Natural killer cell (primary cell): ENCODE results near the gene NEDD4. TPM values are rescaled to one million over a fixed set of nuclear protein-coding genes. Genes with fewer than 3 reads are reported as not detected.
"Not testable (repeated sequence)": the region's sequence is repeated elsewhere in the genome, so short reads cannot be mapped to it uniquely, and the experiment has no call there.

Source experiments
- ATAC-seq, 3 donors: fragments of 150-1000 bp in 2 of 3; fragments of 200-7000 bp in 1 of 3; cut with Tn5 transposase; 1 replicate in 1 of 3; 2 replicates in 2 of 3; pipeline ENCODE4 v1.10.0; 2021; ENCODE audit warnings: mild to moderate bottlenecking in 2 of 3, moderate library complexity in 2 of 3
- DNase-seq, 2 donors: peaks; one replicate each; pipeline versions ENCODE4 v3.0.0 to v3.0.0-alpha.2; 2013 to 2021; ENCODE audit warnings: mixed read lengths in 1 of 2
- H3K27ac ChIP-seq: one replicate; pipeline ENCODE4 v1.5.1; 2013; ENCODE audit warnings: mild to moderate bottlenecking, low read length
- H3K27me3 ChIP-seq: one replicate; pipeline ENCODE4 v1.6.1; 2013; ENCODE audit warnings: low read length; ENCODE audit not compliant: control insufficient read depth, insufficient read depth
- H3K36me3 ChIP-seq: one replicate; pipeline ENCODE4 v1.6.1; 2013; ENCODE audit warnings: low read length; ENCODE audit not compliant: control insufficient read depth, insufficient read depth
- H3K4me1 ChIP-seq: one replicate; pipeline ENCODE4 v1.6.1; 2013; ENCODE audit warnings: low read length; ENCODE audit not compliant: control insufficient read depth, insufficient read depth
- H3K4me3 ChIP-seq: one replicate; pipeline ENCODE4 v1.5.1; 2013; ENCODE audit warnings: low read length
- H3K9me3 ChIP-seq: one replicate; pipeline ENCODE4 v1.6.1; 2013; ENCODE audit warnings: low read length; ENCODE audit not compliant: control insufficient read depth, insufficient read depth
- H3K27ac Mint-ChIP-seq, 2 donors: one replicate each; pipeline ENCODE4 v1.8.0; 2022; ENCODE audit warnings: mild to moderate bottlenecking in 2 of 2, mixed read lengths in 2 of 2, moderate library complexity in 1 of 2
- H3K27me3 Mint-ChIP-seq, 2 donors: one replicate each; pipeline ENCODE4 v1.8.0; 2022; ENCODE audit warnings: low read depth in 2 of 2, mixed read lengths in 2 of 2
- H3K36me3 Mint-ChIP-seq: one replicate; pipeline ENCODE4 v1.8.0; 2022; ENCODE audit warnings: mixed read lengths
- H3K4me1 Mint-ChIP-seq, 2 donors: one replicate each; pipeline ENCODE4 v1.8.0; 2022; ENCODE audit warnings: mixed read lengths in 2 of 2
- H3K4me3 Mint-ChIP-seq: one replicate; pipeline ENCODE4 v1.8.0; 2022; ENCODE audit warnings: mild to moderate bottlenecking, moderate library complexity, mixed read lengths
- H3K9me3 Mint-ChIP-seq, 2 donors: one replicate each; pipeline ENCODE4 v1.8.0; 2022; ENCODE audit warnings: mixed read lengths in 2 of 2
- WGBS: methylation state at CpG from one replicate; pipeline ENCODE4 v1.1.7; 2013; ENCODE audit warnings: missing lambda C conversion rate; ENCODE audit not compliant: insufficient coverage; 5-methylcytosine and 5-hydroxymethylcytosine counted together
- intact Hi-C: fragments of 100-400 bp; cut with micrococcal nuclease; formaldehyde crosslinking; loops from one replicate; pipeline ENCODE4 v1.14.2; 2022
- total RNA-seq, 4 donors: library from RNA; stranded (reverse); fragments of 120-200 nt in 1 of 4; gene quantifications; one replicate each; pipeline versions ENCODE4 v1.2.3 to v1.2.4, GENCODE V29; 2013 to 2022
- TF ChIP-seq, protein P1 (sequence below): fragments of 200-600 bp; IDR thresholded peaks from one replicate; pipeline ENCODE4 v1.8.0; 2022; ENCODE audit warnings: antibody characterized with exemption

Gene NEDD4
- total RNA-seq, 3 donors from 2014 or later (not counting 1 experiment from before 2014, with no cell fraction given), result 6.9 to 9.1 (median 7.8) TPM

DNA sequence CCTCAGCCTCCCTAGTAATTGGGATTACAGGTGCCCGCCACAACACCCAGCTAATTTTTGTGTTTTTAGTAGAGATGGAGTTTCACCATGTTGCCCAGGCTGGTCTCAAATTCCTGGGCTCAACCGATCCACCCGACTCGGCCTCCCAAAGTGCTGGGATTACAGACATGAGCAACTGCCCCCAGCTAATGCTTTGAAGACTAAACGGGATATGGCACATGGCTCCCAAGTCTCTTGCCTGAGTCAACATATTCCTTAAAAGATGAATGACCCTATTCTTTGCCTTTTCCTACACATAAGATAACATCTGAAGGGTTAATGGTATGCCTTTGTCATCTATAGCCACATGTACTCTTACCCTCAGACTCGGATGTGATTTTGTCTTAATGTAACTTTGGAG lies 38.4 kb upstream of the NEDD4 start:
- Mint-ChIP-seq H3K4me1 (peaks cover 7 to 11% of the 10 kb centered on the region in 2 donors), H3K27me3 (peaks cover 14 to 19% of the 10 kb centered on the region in 2 donors), H3K4me3 (no peak overlapping the region), H3K36me3 (no peaks in the 10 kb centered on the region), H3K27ac (no peak overlapping the region), H3K9me3 (no peaks in the 10 kb centered on the region)
- 91% methylated on average over 6 of the region's 6 CpGs for WGBS
- DNase-seq (no peak), ATAC-seq (no peak)
- TF ChIP-seq, protein P1, sequence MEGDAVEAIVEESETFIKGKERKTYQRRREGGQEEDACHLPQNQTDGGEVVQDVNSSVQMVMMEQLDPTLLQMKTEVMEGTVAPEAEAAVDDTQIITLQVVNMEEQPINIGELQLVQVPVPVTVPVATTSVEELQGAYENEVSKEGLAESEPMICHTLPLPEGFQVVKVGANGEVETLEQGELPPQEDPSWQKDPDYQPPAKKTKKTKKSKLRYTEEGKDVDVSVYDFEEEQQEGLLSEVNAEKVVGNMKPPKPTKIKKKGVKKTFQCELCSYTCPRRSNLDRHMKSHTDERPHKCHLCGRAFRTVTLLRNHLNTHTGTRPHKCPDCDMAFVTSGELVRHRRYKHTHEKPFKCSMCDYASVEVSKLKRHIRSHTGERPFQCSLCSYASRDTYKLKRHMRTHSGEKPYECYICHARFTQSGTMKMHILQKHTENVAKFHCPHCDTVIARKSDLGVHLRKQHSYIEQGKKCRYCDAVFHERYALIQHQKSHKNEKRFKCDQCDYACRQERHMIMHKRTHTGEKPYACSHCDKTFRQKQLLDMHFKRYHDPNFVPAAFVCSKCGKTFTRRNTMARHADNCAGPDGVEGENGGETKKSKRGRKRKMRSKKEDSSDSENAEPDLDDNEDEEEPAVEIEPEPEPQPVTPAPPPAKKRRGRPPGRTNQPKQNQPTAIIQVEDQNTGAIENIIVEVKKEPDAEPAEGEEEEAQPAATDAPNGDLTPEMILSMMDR, result no peak
- Histone ChIP-seq H3K9me3 (no peaks in the 10 kb centered on the region), H3K4me1 (no peaks in the 10 kb centered on the region), H3K27me3 (peaks cover 2% of the 10 kb centered on the region), H3K36me3 (no peaks in the 10 kb centered on the region), H3K27ac (no peak overlapping the region), H3K4me3 (no peak overlapping the region)
- intact Hi-C loops, result no loop called here

DNA sequence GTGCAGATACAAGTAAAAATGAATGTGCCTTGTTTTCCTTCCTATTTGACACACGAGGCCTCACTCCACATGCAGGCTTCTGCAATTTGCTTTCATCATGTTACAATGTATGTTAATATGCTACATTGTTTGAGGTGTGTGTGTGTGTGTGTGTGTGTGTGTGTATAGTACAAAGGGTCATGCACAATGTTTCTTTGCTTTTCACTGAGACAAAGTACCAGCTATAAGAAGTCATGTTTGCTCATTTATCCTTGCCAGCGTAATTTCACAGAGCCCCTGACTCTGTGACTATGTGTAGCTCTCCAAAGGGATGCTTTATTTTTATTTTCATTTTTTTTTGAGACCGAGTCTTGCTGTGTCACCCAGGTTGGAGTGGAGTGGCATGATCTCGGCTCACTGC lies 38.0 kb upstream of the NEDD4 start:
- H3K27ac ChIP-seq, result no peak overlapping the region
- H3K27me3 Mint-ChIP-seq, result peaks cover 14 to 18% of the 10 kb centered on the region in 2 donors
- peaks cover 2% of the 10 kb centered on the region for H3K27me3 ChIP-seq
- intact Hi-C loops, result no loop called here
- ATAC-seq (no peak), DNase-seq (no peak)
- H3K9me3 ChIP-seq, result no peaks in the 10 kb centered on the region
- H3K4me3 ChIP-seq, result no peak overlapping the region
- H3K4me1 Mint-ChIP-seq, result peaks cover 7 to 11% of the 10 kb centered on the region in 2 donors
- no peaks in the 10 kb centered on the region for H3K36me3 Mint-ChIP-seq
- TF ChIP-seq, protein P1, result no peak
- H3K36me3 ChIP-seq, result no peaks in the 10 kb centered on the region
- no peak overlapping the region for H3K4me3 Mint-ChIP-seq
- H3K27ac Mint-ChIP-seq, result no peak overlapping the region
- no peaks in the 10 kb centered on the region for H3K9me3 Mint-ChIP-seq
- H3K4me1 ChIP-seq, result no peaks in the 10 kb centered on the region
- 92% methylated on average over 4 of the region's 4 CpGs for WGBS

DNA sequence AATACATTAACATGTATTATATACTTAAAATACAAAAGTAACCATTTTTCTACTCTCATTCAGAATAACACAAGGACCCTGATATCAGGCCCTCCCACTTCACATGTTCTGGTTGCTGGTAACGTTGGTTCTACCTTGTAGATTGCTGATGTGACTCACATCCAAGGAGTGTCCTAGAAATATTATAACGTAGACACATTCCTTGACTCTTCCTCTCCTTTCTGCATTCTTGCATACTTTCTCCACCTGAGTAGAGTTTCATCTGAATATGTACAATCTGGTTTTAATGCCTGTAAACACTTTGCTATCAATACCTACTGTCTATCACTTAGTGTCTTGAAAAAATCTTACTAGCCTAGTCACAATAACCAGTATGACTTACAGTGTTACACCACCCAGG lies 35.0 kb upstream of the NEDD4 start:
- H3K27me3 ChIP-seq, result peaks cover 2% of the 10 kb centered on the region
- no peaks in the 10 kb centered on the region for H3K36me3 ChIP-seq
- Mint-ChIP-seq H3K4me3 (no peak overlapping the region), H3K4me1 (no peaks in the 10 kb centered on the region), H3K27ac (no peak overlapping the region), H3K36me3 (no peaks in the 10 kb centered on the region), H3K9me3 (peaks cover 0 to 3% of the 10 kb centered on the region in 2 donors), H3K27me3 (peaks cover 15 to 23% of the 10 kb centered on the region in 2 donors)
- no peak for DNase-seq
- no peak overlapping the region for H3K4me3 ChIP-seq
- no peaks in the 10 kb centered on the region for H3K4me1 ChIP-seq
- intact Hi-C loops, result no loop called here
- H3K9me3 ChIP-seq, result no peaks in the 10 kb centered on the region
- WGBS, result 84% methylated on average over 2 of the region's 2 CpGs
- H3K27ac ChIP-seq, result no peak overlapping the region
- no peak for ATAC-seq
- TF ChIP-seq, protein P1, result no peak

GRCh38 chr15:56023160-56023559 lies 29.7 kb upstream of the NEDD4 start:
- H3K27ac ChIP-seq, H3K36me3 ChIP-seq, H3K27me3 ChIP-seq, H3K9me3 Mint-ChIP-seq, H3K27ac Mint-ChIP-seq, H3K4me3 ChIP-seq, H3K4me1 Mint-ChIP-seq, H3K4me1 ChIP-seq, H3K9me3 ChIP-seq, ATAC-seq, H3K4me3 Mint-ChIP-seq, intact Hi-C loops, DNase-seq, H3K36me3 Mint-ChIP-seq: not testable (repeated sequence)
- peaks cover 31 to 47% of the 10 kb centered on the region in 2 donors for H3K27me3 Mint-ChIP-seq
- 91% methylated on average over 7 of the region's 7 CpGs for WGBS
